Tibial nerve (tissue), 4 donors: ENCODE results near the gene DET1.

Experiments
- CTCF ChIP-seq, 5 experiments: fragments of 200-600 bp in 3 of 5; fragments of 450-650 bp in 2 of 5; sonication (generic) in 3 of 5; IDR thresholded peaks; one replicate each; pipeline ENCODE4 v1.5.1; 2016 to 2019; ENCODE audit warnings: antibody characterized with exemption in 5 of 5, mild to moderate bottlenecking in 3 of 5, moderate library complexity in 2 of 5
- EP300 ChIP-seq, 2 donors: sonication (generic); formaldehyde crosslinking; IDR thresholded peaks; one replicate each; pipeline ENCODE4 v1.6.1; 2017; ENCODE audit warnings: antibody characterized with exemption in 2 of 2, mild to moderate bottlenecking in 1 of 2

GRCh38 chr15:88591384-88591783 lies 44.9 kb upstream of the DET1 start:
- TF ChIP-seq CTCF (IDR thresholded peaks at IDR 0.05) (no peak), EP300 (IDR thresholded peaks at IDR 0.05) (no peak)
